Esophagus squamous epithelium (tissue), 5 donors: ENCODE results near the gene FGGY. TPM values are rescaled to one million over a fixed set of nuclear protein-coding genes. Genes with fewer than 3 reads are reported as not detected.

Experiments
- DNase-seq: peaks from one replicate; lab custom pipeline; 2025; lab: John Stamatoyannopoulos, UW
- H3K27ac ChIP-seq, 4 donors: fragments of 200-600 bp; sonication (generic); one replicate each; pipeline ENCODE4 v1.5.1; 2016 to 2019; ENCODE audit warnings: mild to moderate bottlenecking in 1 of 4
- H3K27me3 ChIP-seq, 4 donors: fragments of 200-600 bp; sonication (generic); 1 replicate in 3 of 4; 2 replicates in 1 of 4; pipeline versions ENCODE4 v1.5.1 to v1.6.0; 2017 to 2021; ENCODE audit warnings: antibody characterized with exemption in 1 of 4
- H3K36me3 ChIP-seq, 3 donors: fragments of 200-600 bp; sonication (generic); one replicate each; pipeline ENCODE4 v1.5.1; 2016 to 2019
- H3K4me1 ChIP-seq, 3 donors: fragments of 200-600 bp; sonication (generic); one replicate each; pipeline ENCODE4 v1.5.1; 2017 to 2019
- H3K4me3 ChIP-seq, 4 donors: fragments of 200-600 bp; sonication (generic); 1 replicate in 3 of 4; 2 replicates in 1 of 4; pipeline ENCODE4 v1.5.1; 2016 to 2019; ENCODE audit warnings: mild to moderate bottlenecking in 2 of 4, moderate library complexity in 1 of 4
- H3K9me3 ChIP-seq, 3 donors: fragments of 200-600 bp; sonication (generic); one replicate each; pipeline ENCODE4 v1.5.1; 2016 to 2019
- CTCF ChIP-seq, 6 experiments: fragments of 450-650 bp in 4 of 6; fragments of 200-600 bp in 2 of 6; sonication (generic) in 2 of 6; IDR thresholded peaks; one replicate each; pipeline ENCODE4 v1.5.1; 2016 to 2019; ENCODE audit warnings: antibody characterized with exemption in 6 of 6, mild to moderate bottlenecking in 4 of 6, moderate library complexity in 4 of 6
- POLR2A ChIP-seq, 4 donors: fragments of 450-650 bp; IDR thresholded peaks; one replicate each; pipeline ENCODE4 v1.6.1; 2017; ENCODE audit warnings: antibody characterized with exemption in 4 of 4, mild to moderate bottlenecking in 4 of 4, moderate library complexity in 3 of 4
- WGBS, 2 donors: methylation state at CpG; one replicate each; pipeline ENCODE4 v1.1.5; 2018; 5-methylcytosine and 5-hydroxymethylcytosine counted together
- intact Hi-C: fragments of 100-400 bp; cut with DNase I; formaldehyde crosslinking; loops from one replicate; pipeline ENCODE4 v1.15.0; 2022
- total RNA-seq, 4 donors: library from RNA; depleted of rRNA; stranded (reverse); fragments of >200 nt; gene quantifications; one replicate each; pipeline ENCODE4 v1.1.0, GENCODE V29; 2016
- donor health status: DM: yes; HTN: yes; CAD: no.

FGGY gene
- total RNA-seq, 4 donors from 2014 or later: 6.0 to 18.1 (median 9.3) TPM

- Histone ChIP-seq H3K36me3 (no peaks in the 10 kb centered on the region), H3K9me3 (no peaks in the 10 kb centered on the region), H3K4me3 (no peak overlapping the region), H3K4me1 (peaks cover 10 to 60% (median 20%) of the 10 kb centered on the region in 3 donors), H3K27me3 (no peaks in the 10 kb centered on the region), H3K27ac (no peak overlapping the region)
- DNase-seq: no peak
- intact Hi-C loops: no loop called here
- no peak for TF ChIP-seq POLR2A (IDR thresholded peaks at IDR 0.05)
- TF ChIP-seq CTCF (IDR thresholded peaks at IDR 0.05): no peak
- WGBS, 2 donors: 88 to 90% methylated on average over 2 of the region's 2 CpGs
Measured at GRCh38 chr1:59747420-59748024, 450.6 kb downstream of the FGGY start.

- TF ChIP-seq POLR2A (IDR thresholded peaks at IDR 0.05) (no peak), CTCF (IDR thresholded peaks at IDR 0.05) (no peak)
- Histone ChIP-seq H3K27ac (no peak overlapping the region), H3K4me3 (no peak overlapping the region), H3K27me3 (no peaks in the 10 kb centered on the region), H3K4me1 (peaks cover 10 to 55% (median 17%) of the 10 kb centered on the region in 3 donors), H3K9me3 (no peaks in the 10 kb centered on the region), H3K36me3 (no peaks in the 10 kb centered on the region)
- intact Hi-C loops: no loop called here
- DNase-seq: no peak
- WGBS, 2 donors: 35 to 69% methylated on average over 1 of the region's 1 CpG
Measured at GRCh38 chr1:59748123-59748522, 451.2 kb downstream of the FGGY start.

GRCh38 chr1:59750328-59751003 is 453.6 kb downstream of the FGGY start:
- WGBS, 2 donors: 29 to 30% methylated on average over 4 of the region's 4 CpGs
- no peak for DNase-seq

GRCh38 chr1:59751004-59751395 is 454.1 kb downstream of the FGGY start:
- Histone ChIP-seq H3K36me3 (no peaks in the 10 kb centered on the region), H3K9me3 (no peaks in the 10 kb centered on the region), H3K4me3 (no peak overlapping the region), H3K27ac (peak overlapping the region in 2 of 4 donors; percentile 14 to 47), H3K27me3 (no peaks in the 10 kb centered on the region), H3K4me1 (peaks cover 6 to 38% (median 10%) of the 10 kb centered on the region in 3 donors)
- intact Hi-C loops: loop anchor here (10.0 kb wide), 1 partner anchor 1006 kb away; no protein-coding TSS in a partner anchor
- 78 to 79% methylated on average over 2 of the region's 2 CpGs for WGBS, 2 donors
- TF ChIP-seq CTCF (IDR thresholded peaks at IDR 0.05) (no peak), POLR2A (IDR thresholded peaks at IDR 0.05) (no peak)
- no peak for DNase-seq

More at GRCh38 chr1:59750328-59751003, 453.6 kb downstream of the FGGY start:
- no peak overlapping the region for H3K4me3 ChIP-seq
- H3K4me1 ChIP-seq: peaks cover 6 to 38% (median 10%) of the 10 kb centered on the region in 3 donors
- H3K36me3 ChIP-seq: no peaks in the 10 kb centered on the region
- no peaks in the 10 kb centered on the region for H3K9me3 ChIP-seq
- TF ChIP-seq CTCF (IDR thresholded peaks at IDR 0.05) (no peak), POLR2A (IDR thresholded peaks at IDR 0.05) (no peak)
- no peaks in the 10 kb centered on the region for H3K27me3 ChIP-seq
- peak overlapping the region in 3 of 4 donors; percentile 15 to 58 (median 47) for H3K27ac ChIP-seq
- intact Hi-C loops: loop anchor here (10.0 kb wide), 1 partner anchor 1006 kb away; no protein-coding TSS in a partner anchor

GRCh38 chr1:59751801-59752200 is 454.9 kb downstream of the FGGY start:
- 41 to 61% methylated on average over 2 of the region's 2 CpGs for WGBS, 2 donors
- TF ChIP-seq POLR2A (IDR thresholded peaks at IDR 0.05) (no peak), CTCF (IDR thresholded peaks at IDR 0.05) (no peak)
- Histone ChIP-seq H3K4me3 (no peak overlapping the region), H3K27ac (no peak overlapping the region), H3K27me3 (no peaks in the 10 kb centered on the region), H3K9me3 (no peaks in the 10 kb centered on the region), H3K36me3 (no peaks in the 10 kb centered on the region), H3K4me1 (peaks cover 6 to 38% (median 10%) of the 10 kb centered on the region in 3 donors)
- no peak for DNase-seq
- intact Hi-C loops: loop anchor here (10.0 kb wide), 1 partner anchor 1007 kb away; no protein-coding TSS in a partner anchor
